HG03521 (cell line): Measurements from ENCODE around the gene APOA1.
"Not testable (repeated sequence)": the region's sequence is repeated elsewhere in the genome, so short reads cannot be mapped to it uniquely, and the experiment has no call there.

Experiments
- ATAC-seq: cut with Tn5 transposase; IDR thresholded peaks from one replicate; pipeline ENCODE4 v1.9.1; 2021; ENCODE audit warnings: mild to moderate bottlenecking, moderate library complexity; ENCODE audit not compliant: unreplicated experiment

APOA1 gene

GRCh38 chr11:116821050-116821918 is 16.1 kb downstream of the APOA1 start:
- no peak for ATAC-seq

GRCh38 chr11:116819049-116819448 is 18.4 kb downstream of the APOA1 start:
- no peak for ATAC-seq

GRCh38 chr11:116814502-116814901 is 22.9 kb downstream of the APOA1 start:
- no peak for ATAC-seq

DNA sequence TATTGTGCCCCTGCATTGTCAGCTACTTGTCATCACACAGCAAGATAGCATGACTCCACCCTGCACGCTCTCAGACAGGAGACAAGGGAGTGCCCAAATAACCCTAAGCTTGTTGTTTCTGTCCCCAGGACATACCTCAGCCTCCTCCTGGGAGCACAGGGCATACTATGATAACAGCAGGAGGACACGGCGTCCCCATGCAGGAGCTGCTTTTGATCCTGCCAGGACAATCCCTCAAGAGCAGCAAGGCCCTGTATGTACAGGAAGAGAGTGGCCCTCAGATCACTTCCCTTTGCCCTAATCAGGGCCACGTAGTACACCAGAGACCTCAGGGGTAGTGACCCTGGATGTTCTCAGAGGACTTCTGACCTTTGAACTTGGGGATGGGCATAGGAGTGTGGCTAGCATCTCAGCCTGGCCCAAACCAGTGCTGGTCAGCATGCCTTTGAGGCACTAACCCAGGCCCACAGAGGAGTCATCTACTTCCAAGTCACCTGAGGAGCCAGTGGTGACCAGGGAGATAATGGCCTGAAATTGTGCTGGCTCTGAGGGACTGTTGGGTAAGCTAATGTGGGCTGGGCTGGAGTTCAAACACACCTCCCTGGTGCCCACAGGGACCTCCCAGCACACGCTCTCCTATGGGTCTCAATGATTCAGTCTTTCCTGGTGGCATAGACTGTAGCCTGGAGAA is 23.5 kb downstream of the APOA1 start:
- no peak for ATAC-seq

DNA sequence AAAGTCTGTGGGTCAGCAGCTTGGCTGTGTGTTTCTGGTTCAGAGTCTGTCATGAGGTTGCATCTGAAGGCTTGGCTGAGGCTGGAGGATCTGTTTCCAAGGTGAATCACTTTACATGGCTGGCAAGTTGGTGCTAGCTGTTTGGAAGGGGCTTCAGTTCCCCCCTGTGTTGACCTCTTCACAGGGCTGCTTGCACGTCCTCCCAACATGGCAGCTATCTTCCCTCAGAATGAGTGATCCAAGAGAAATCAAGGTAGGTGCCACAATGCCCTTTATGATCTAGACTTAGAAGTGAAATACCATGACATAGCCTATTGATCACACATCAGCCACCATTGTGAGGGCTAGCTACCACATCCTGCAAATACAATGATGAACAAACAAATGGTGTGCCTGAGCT is 24.3 kb downstream of the APOA1 start:
- ATAC-seq = no peak

- no peak for ATAC-seq
Measured at GRCh38 chr11:116812109-116812508, 25.3 kb downstream of the APOA1 start.

- ATAC-seq = no peak
Measured at GRCh38 chr11:116811194-116811593, 26.2 kb downstream of the APOA1 start.

- ATAC-seq = no peak
Measured at GRCh38 chr11:116808262-116809175, 28.9 kb downstream of the APOA1 start.

DNA sequence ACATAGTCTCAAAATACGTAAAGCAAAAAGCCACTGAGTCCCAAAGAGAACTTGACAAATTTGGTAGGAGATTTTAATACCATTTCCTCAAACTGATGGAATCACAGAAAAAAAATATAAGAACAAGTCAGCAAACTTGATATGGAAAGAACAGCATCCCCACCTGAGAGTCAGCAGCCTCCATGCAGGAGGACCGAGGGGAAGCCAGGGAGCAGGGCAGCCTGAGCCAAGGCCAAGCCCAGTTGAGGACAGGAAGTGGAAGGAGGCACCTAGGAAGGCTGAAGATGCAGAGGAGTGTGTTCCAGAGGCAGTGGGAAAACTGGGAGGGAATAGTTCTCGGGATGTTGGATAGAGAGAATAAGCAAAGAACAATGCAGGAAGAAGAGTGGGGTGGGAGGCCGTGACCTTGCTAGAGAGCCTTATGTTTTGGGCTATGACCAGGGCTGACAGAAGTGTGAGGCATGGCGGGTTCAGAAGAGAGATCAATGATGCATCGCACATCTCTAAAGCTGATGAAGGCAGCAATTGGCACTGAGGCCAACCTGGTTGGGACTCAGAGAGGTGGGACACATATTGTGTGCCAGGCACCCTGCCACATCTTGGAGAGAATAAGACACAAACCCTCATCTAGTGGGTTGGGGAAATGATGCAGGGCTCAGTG is 29.7 kb downstream of the APOA1 start:
- no peak for ATAC-seq

DNA sequence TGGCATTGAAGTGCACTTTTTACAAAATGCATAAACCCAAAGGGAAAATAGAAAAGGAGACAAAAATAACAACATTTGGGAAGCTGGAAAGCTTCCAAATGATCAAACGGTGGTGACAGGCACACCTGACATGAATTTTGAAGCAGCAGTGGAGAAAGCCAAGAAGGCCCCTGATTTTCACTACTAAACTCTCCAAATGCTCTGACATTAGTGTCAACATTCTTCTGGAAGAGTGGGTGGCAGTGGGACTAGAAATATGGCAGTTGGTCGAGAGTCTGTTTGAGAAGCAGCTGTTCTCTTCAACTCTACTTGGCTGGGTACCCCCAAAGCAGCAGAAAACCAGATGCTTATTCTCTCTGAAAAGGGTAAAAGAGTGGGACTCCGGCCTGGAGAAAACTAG is 33.4 kb downstream of the APOA1 start:
- ATAC-seq = no peak

DNA sequence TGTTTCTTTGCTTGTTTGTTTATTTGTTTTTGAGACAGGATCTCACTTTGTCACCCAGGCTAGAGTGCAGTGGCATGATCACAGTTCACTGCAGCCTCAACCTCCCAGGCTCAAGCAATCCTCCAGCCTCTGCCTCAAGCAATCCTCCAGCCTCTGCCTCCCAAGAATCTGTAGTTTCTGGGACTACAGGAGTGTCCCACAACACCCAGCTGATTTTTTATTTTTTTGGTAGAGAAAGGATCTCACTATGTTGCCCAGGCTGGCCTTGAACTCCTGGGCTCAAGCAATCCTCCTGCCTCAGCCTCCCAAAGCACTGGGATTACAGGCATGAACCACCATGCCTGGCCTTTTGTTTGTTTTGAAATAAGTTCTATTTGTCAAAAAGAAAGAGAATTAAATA is 35.8 kb downstream of the APOA1 start:
- not testable (repeated sequence) for ATAC-seq

- no peak for ATAC-seq
Measured at GRCh38 chr11:116800610-116801009, 36.8 kb downstream of the APOA1 start.

DNA sequence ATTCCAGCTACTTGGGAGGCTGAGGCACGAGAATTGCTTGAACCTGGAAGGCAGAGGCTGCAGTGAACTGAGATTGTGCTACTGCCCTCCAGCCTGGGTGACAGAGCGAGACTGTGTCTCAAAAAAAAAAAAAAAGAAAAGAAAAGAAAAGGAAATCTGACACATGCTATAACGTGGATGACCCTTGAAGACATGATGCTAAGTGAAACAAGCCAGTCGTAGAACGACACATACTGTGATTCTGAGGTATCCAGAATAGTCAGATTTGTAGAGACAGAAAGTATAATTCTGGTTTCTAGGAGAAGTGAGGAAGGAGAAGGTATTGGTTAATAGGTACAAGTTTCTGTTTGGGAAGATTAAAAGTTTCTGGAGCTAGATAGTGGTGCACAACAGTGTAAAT is 39.1 kb downstream of the APOA1 start:
- no peak for ATAC-seq

GRCh38 chr11:116797816-116798215 is 39.6 kb downstream of the APOA1 start:
- no peak for ATAC-seq

DNA sequence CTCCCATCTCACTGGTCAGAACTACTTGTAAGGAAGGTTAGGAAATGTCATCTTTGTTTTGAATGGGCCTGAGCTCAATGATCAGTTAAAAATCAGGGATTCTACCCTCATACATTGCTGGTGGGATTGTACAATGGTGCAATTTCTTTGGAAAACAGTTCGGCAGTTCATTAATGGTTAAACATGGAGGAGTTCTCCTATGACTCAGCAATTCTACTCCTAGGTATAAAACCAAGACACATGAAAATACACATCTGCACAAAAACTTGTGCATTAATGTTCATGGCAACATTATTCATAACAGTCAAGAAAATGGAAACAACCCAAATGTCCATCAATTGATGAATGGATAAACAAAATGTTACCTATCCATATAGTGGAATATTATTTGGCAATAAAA is 40.9 kb downstream of the APOA1 start:
- ATAC-seq = no peak

GRCh38 chr11:116794851-116795250 is 42.6 kb downstream of the APOA1 start:
- ATAC-seq = no peak

GRCh38 chr11:116793772-116794097 is 43.7 kb downstream of the APOA1 start:
- ATAC-seq = no peak

DNA sequence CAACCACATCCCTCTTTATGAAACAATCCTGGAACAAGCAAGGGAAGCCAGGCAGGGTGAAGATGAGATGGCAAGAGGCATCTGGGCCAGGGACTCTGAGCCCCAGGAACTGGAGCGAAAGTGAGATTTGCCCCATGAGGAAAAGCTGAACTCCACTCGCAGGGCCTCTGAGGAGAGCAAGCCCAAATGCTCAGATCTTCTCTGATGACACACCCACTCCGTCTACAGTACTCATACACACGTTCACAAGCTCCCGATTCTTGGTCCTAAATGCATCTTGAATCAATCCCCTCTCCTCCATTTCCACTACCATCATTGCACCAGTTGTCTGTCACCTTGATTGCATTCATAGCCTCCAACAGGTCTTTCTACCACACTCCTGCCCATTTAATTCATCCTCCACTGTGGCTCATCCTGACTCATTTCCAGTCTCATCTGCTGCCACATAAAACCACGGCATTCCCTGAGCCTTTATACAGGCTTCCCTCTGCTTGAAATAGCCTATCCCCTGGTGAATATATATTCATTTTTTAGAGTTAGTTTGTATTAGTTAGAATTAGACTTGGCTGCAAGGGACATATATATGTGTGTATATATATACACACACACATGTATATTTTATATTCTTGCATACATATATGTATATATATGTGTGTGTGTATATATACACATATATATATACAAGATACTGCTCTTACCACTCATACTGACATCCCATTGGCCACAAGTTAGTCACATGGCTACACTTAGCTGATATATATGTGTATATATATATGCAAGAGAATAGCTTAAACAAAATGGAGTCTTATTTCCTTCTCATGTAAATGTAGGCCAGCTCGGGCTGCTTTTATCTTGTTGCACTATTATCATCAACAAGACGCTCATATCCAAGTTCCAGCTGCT is 44.3 kb downstream of the APOA1 start:
- no peak for ATAC-seq

DNA sequence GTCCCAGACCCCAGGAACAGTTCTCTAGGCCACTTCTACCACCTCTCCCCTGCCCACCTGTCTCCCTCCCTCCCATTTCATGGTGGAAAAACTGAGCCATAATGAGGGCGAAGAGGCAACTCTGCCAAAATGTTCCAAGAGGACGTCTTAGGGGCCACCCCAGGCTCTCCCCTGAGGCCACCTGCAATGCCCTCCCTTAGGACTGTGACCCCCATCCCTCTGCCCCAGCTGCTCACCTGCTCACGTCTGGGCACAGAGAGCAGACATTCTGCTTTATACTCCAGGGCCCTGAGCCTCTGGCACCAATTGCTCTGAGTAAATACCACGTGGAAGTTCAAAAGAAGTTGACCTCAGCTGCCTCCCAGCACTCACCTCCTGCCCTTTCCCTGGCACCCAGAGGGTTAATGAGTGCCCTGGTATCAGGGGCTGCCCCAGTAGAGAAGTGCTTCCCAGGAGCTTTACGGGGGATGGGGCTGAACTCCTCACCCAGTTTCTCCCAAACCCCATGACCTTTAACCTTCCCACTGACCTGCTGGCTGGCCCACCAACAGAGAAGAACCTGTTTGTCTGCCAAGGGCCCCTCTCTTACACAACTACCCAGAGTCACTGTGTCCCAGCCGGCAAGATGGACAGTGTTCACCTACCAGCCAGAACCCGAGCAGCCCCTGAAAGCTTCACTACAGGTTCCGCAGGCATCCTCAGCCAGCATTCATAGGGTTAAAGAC is 45.1 kb downstream of the APOA1 start:
- no peak for ATAC-seq
